Measurements from ENCODE around the gene CCR5AS.
"Not testable (repeated sequence)": the region's sequence is repeated elsewhere in the genome, so short reads cannot be mapped to it uniquely, and the experiment has no call there.

CCR5AS gene

DNA sequence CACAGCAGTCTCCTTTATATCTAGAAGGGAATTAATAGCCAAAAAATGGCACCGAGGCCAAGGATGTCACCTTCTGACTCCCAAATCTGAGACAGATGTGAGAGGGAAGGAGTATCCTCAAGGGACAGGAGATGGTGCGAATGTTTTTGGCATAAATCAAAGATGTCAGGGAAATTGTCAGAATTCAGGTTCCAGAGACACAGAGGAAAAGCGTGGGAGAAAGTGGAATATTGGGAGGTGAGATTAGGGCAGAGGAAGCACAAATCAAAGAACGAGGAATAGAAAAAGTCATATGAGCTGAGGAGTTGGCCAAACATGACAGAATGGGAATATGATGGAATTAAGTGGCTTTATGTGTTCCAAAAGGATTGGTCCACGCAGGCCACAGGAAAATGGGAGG is 6.0 kb downstream of the CCR5AS start:
- DNase-seq, result no peak

- DNase-seq, result no peak
Observed at GRCh38 chr3:46400000-46400734, 6.7 kb downstream of the CCR5AS start.

DNA sequence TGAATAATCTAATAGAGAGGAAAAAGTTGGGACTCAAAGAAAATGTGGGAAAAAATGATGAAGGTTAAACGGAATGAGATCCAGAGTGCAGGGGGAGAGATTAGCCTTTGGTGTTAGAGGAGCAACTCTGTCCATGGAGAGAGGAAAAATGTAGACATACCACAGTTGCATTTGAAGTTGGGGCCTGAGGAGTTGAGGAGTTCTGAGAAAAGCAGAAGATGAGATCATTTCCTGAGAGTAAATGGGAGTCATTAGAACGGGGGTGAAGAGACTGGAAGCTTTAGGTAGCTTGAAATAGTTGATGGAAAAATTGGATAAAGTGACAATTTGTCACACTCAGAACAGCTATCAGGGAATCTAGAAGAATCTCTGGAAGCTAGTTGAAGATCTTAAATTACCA is 7.3 kb downstream of the CCR5AS start:
- DNase-seq, result no peak

DNA sequence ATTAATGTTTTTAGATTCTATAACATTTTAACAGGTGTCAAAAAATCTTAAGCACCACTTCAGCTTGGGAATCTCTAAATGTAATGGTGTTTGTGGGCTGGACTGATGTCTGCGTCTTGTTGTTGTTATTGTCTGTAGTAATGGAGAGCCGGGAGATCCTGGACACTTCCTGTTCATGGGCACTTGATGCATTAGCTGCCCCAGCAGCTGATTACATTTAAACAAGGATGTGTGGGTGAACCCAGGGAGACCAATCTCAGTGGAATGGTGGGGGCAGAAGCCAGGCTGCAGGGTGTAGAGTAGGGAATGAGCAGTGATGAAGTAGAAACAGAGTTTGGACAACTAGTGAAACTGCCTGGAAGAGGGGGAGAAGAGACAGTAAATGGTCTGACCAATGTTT is 7.8 kb downstream of the CCR5AS start:
- DNase-seq, result no peak

DNA sequence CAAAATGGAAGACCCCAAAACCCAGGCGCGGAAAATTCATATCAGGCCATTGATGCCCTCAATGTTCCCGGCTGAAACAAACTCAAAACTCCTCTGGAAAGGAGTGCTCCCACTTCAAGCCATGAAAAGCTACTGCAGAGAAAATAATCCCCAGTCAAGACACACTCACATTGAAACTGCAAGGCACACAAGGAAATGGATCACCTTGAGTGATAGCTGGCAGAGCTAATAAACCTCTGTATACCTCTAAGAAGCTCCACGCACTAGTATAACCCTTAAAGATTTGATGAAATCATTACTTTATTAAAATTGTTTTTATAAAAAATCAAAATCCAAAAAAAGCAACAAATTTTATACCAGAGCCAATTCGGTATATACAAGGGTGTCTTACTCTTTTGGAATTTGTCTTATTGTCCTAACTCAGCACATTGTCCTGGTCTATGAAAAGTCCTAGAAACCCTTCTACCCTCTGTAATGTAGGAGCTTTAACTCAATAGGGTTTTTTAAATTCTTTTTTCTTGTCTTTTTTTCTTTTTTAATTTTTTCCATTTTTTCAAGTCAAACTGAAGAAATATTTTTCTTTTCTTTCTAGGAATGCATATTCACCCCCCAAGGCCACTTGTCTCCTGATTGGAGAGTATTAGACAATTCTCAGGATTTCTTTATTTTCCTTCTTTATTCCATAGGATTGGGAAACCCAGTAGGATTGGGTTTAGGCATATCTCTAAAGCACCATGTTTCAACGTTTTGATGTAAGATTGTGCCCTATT is 8.5 kb downstream of the CCR5AS start:
- no peak for DNase-seq

DNA sequence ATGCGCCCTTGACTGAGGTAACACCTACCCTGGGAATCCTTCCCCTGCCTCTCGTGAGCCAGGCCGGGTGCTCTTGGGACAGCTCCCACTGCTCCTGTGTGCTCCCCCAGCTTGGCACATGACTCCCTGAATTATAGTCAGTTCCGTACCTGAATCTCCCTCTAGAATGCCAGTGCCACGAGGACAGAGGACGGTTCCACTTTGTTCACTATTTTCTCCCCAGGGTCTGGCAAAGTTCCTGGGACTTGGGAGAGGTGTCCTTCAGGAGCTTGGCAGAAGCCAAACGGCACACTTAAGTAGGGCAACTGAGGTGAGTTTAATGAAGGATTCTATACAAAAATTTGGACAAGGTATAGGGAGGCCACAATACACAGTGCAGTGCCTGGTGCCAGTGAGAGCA is 9.8 kb downstream of the CCR5AS start:
- DNase-seq, result no peak

GRCh38 chr3:46395766-46396530 is 10.9 kb downstream of the CCR5AS start:
- DNase-seq, result no peak

DNA sequence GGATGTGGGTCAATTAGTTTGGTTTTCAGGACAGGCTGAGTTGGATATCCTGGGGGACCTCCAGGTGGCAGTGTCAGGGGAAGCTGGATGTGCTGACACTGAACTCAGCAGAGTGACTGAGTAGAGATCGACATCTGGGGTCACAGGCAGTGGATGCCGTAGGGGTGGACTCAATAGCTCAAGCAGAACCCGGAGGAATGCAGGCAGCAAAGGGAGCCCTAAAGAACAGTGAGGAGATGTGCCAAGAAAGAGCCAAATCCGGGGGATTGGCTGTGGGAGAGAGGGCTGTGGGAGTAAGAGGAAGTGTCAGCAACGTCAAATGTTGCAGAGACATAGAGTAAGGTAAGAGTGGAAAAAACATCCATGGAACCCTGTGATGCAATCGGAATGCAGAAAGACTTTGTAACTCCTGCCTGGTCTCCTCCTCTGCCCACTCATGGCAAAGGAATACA is 11.6 kb downstream of the CCR5AS start:
- DNase-seq, result no peak

GRCh38 chr3:46393554-46394434 is 13.1 kb downstream of the CCR5AS start:
- DNase-seq, result no peak

DNA sequence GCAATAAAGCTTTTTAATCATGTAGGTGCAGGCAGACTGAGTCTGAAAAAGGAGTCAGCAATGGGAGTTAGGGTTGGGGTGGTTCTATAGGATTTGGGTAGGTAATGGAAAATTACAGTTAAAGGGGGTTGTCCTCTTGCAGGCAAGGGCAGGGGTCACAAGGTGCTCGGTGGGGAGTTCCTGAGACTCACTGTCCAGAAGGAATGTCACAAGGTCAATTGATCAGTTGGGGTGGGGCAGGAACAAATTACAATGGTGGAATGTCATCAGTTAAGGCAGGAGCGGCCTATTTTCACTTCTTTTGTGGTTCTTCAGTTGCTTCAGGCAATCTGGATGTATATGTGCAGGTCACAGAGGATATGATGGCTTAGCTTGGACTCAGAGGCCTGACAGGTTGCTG is 13.9 kb downstream of the CCR5AS start:
- no peak for DNase-seq

DNA sequence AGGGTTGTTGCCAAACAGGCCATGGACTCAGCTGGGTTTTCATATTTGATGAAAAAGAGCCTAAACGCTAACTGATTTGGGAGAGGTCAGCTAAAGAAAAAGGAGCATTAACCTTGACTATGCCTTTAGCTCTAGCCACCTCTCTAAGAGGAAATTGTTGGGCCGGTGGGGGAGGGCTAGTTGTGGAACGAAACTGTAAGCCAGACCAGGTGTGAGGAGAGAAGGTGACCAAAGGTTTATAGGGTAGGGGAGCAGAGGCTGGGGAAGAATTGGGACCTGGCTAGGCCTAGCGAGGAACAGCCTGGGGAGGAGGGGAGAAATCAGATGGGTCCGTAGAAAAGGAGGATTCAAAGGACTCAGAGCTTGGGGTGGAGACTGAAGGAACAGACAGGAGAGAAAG is 15.3 kb downstream of the CCR5AS start:
- DNase-seq, result not testable (repeated sequence)

DNA sequence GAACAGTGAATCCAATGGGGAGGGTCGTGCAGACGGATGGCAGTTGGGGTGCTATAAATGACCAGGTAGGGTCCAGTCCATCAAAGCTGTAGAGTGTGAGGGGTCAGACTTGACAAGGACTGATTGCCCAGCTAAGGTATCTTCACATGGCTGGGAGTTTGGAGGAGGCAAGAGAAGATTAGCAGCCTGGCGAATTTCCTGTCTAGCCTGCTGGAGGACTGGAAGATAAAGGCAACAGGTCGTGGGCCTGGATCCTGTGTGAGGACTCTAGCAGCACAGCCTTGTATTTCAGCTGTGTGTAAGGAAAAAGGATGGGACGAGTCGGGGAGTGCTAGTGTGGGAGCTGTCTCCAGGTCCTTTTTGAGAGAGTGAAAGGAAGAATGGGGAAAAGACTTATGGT is 17.6 kb downstream of the CCR5AS start:
- DNase-seq, result no peak

GRCh38 chr3:46388847-46389246 is 18.0 kb downstream of the CCR5AS start:
- not testable (repeated sequence) for DNase-seq

GRCh38 chr3:46386205-46386604 is 20.7 kb downstream of the CCR5AS start:
- no peak for DNase-seq

- no peak for DNase-seq
Observed at GRCh38 chr3:46383951-46384330, 22.9 kb downstream of the CCR5AS start.

DNA sequence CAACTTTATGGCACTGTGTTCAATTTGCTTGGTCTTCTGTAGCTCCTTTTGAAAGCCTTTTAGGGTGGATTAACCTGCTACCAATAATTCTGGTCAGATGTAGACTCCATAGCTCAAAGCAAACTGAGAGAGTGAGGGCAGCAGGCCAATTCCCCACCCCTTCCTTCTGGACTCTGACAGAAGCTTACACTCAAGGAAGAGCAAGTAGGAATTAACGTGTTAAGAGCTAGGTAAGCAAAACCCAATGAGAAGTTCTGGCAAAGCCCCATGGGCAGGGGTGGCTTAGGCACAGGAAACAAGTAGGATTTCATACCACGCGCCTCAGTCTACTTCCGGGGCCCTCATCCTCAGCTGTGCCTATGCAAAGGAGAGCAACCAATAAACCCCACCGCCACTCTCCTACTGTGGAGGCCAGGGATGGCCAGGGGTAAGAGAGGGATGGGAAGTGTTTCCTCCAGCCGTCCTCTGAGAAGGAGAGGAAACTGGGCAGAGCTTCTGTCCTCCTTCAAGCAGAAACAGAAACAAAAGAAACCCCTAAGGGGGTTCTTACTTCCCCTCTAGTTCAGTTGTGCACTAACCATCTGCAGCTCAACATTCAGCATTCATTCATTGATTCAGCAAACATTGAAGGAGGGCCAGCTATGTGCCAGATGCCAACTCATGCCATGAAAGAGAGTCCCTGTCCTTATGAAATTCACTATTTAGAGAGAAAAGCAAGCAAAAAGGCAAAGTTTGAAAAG is 23.5 kb downstream of the CCR5AS start:
- DNase-seq, result no peak

GRCh38 chr3:46381625-46382024 is 25.2 kb downstream of the CCR5AS start:
- DNase-seq, result no peak

GRCh38 chr3:46380471-46381221 is 26.2 kb downstream of the CCR5AS start:
- DNase-seq, result no peak

GRCh38 chr3:46378426-46378942 is 28.4 kb downstream of the CCR5AS start:
- DNase-seq, result peak; percentile 54

DNA sequence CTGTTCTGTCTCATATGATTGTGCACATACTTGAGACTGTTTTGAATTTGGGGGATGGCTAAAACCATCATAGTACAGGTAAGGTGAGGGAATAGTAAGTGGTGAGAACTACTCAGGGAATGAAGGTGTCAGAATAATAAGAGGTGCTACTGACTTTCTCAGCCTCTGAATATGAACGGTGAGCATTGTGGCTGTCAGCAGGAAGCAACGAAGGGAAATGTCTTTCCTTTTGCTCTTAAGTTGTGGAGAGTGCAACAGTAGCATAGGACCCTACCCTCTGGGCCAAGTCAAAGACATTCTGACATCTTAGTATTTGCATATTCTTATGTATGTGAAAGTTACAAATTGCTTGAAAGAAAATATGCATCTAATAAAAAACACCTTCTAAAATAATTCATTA is 31.1 kb downstream of the CCR5AS start:
- DNase-seq, result no peak

DNA sequence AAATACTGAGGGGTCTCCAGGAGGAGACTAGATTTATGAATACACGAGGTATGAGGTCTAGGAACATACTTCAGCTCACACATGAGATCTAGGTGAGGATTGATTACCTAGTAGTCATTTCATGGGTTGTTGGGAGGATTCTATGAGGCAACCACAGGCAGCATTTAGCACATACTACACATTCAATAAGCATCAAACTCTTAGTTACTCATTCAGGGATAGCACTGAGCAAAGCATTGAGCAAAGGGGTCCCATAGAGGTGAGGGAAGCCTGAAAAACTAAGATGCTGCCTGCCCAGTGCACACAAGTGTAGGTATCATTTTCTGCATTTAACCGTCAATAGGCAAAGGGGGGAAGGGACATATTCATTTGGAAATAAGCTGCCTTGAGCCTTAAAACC is 31.6 kb downstream of the CCR5AS start:
- no peak for DNase-seq

Measured in retina (tissue), 1 donor.